HG03469 (cell line): ENCODE measurements around the gene NPNT.
"Not testable (repeated sequence)": the region's sequence is repeated elsewhere in the genome, so short reads cannot be mapped to it uniquely, and the experiment has no call there.

Source experiments
- ATAC-seq: cut with Tn5 transposase; IDR thresholded peaks from one replicate; pipeline ENCODE4 v1.9.1; 2021; ENCODE audit warnings: mild to moderate bottlenecking, moderate library complexity, moderate number of reproducible peaks; ENCODE audit not compliant: unreplicated experiment

NPNT gene, protein sequence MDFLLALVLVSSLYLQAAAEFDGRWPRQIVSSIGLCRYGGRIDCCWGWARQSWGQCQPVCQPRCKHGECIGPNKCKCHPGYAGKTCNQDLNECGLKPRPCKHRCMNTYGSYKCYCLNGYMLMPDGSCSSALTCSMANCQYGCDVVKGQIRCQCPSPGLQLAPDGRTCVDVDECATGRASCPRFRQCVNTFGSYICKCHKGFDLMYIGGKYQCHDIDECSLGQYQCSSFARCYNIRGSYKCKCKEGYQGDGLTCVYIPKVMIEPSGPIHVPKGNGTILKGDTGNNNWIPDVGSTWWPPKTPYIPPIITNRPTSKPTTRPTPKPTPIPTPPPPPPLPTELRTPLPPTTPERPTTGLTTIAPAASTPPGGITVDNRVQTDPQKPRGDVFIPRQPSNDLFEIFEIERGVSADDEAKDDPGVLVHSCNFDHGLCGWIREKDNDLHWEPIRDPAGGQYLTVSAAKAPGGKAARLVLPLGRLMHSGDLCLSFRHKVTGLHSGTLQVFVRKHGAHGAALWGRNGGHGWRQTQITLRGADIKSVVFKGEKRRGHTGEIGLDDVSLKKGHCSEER

DNA sequence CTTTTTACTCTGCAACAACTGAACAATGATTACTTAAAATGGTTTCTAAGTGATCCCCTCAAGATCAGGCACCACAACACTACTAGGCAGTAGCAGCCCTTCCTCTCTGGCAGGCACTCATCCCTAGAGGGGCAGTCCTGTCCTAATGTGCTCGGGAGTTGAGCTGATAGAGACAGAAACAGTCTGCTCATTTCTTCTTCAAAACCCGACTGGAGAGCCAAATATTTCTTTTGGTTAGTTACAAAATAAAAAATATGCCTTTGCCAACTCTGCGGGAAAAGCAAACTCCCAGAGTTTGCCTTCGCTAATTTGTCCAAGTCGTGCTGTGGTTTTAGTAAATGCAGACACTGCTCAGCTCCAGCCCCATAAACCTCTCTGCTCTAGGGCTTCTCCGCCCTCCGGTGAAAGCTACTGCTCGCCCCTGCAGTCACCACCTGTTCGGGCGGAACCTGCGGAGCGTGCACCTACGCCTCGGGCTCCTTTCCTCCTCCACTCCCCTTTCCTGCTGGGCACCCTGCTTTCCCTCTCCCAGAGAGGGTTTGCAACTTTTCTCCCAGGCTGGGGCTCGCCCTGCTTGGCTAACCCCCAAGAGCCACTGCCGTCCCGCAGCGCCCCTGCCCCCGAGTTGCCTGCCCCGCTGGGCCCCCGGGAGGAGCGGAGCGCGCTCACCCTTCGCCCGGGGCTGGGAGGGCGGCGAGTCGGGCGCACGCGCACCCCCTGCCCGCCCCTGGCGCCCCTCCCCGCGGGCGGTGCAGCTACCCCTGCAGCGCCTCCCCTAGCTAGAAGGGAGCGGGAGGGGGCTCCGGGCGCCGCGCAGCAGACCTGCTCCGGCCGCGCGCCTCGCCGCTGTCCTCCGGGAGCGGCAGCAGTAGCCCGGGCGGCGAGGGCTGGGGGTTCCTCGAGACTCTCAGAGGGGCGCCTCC lies at the start of gene NPNT:
Gene NPNT, plus strand, starts transcription at position 812 of the 923 bp plus-strand sequence. CDS start 182 bp downstream, outside the sequence.
- ATAC-seq: peak; percentile 21

DNA sequence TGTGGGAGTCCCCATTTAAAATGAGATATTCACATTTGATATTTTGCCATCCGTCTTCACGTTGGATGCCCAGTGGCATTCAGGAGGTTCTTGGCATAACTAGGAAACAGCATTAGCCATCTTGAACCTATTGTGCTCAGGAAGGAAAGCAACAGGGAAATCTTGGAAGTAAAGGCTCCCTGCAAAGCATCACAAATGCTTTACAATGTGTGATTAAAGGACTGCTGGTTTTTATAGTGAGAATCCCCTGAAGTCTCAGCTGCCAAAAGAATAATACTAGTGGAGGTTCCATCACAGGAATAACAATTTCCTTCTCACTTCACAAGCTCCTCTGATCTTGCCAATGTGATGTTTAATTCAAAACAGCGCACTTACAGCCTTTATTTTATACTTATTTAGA lies 49.7 kb upstream of the NPNT start:
- ATAC-seq: no peak

DNA sequence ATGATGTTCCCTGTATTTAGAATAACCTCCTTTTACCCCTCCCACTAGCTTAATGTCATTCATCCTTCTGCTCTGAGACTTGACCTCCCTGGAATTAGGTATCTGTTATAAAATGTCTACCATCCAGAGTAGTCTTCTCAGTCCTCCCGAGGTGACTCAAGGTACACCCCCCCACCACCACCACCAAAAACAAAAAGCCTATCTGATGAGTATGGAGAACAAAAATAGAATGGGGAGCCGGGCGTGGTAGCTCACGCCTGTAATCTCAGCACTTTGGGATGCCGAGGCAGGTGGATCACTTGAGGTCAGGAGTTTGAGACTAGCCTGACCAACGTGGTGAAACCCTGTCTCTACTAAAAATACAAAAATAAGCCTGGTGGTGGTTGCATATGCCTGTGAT lies 46.9 kb upstream of the NPNT start:
- ATAC-seq: not testable (repeated sequence)

DNA sequence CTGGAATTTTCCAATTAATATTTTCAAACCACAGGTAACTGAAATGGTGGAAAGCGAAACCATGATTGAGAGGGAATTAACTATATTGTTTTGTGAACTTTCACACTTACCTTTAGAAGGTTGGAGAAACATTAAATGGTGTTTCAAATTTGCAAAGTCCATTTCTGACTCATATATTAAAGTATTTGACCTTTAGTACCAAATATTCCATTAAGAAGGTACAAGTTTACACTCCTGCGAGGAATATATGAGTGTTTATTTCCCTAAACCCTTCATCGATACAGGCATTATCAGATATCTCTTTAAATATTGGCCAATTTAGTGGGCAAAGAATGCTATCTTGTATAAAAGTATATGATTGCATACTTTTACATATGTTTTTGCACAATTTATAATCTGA lies 44.1 kb upstream of the NPNT start:
- no peak for ATAC-seq

DNA sequence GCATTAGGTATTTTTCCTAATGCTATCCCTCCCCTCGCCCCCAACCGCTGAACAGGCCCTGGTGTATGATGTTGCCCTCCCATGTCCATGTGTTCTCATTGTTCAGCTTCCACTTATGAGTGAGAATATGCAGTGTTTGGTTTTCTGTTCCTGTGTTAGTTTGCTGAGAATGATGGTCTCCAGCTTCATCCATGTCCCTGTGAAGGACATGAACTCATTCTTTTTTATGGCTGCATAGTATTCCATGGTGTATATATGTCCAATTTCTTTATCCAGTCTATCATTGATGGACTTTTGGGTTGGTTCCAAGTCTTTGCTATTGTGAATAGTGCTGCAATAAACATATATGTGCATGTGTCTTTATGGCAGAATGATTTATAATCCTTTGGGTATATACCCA lies 43.0 kb upstream of the NPNT start:
- ATAC-seq: not testable (repeated sequence)

DNA sequence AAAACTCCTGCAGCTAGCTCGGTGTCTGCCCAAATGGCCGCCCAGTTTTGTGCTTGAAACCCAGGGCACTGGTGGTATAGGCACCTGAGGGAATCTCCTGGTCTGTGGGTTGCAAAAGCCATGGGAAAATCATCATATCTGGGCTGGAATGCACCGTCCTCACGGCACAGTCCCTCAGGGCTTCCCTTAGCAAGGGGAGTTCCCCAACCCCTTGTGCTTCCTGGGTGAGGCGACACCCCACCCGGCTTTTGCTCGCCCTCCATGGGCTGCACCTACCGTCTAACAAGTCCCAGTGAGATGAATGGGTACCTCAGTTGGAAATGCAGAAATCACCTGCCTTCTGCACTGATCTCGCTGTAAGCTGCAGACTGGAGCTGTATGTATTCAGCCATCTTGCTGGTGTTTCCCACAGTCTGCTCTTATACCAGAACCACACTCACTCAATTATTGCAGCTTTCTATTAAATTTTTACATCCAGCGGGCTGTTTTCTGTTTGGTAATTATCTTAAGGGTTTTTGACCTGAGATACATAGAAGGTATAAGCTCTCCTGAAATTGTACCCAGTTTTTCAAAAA lies 36.7 kb upstream of the NPNT start:
- ATAC-seq: no peak

DNA sequence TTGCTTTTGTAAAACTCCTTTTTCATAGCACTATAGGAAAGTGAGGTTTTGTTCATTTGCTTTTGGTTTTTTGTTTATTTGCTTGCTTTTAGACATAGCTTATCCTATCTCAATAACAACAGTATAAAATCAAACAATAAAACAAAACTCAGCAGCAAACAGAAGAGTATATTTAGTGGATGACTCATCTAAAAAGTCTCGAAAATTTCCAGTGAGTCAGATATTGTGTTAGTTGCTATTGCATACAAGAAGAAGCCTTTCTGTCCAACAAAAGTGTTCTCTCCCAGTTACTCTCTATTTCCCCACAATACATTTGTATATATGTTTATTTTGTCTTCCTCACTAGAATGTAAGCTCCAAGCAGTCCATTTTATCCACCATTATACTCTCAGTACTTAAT lies 36.0 kb upstream of the NPNT start:
- no peak for ATAC-seq

DNA sequence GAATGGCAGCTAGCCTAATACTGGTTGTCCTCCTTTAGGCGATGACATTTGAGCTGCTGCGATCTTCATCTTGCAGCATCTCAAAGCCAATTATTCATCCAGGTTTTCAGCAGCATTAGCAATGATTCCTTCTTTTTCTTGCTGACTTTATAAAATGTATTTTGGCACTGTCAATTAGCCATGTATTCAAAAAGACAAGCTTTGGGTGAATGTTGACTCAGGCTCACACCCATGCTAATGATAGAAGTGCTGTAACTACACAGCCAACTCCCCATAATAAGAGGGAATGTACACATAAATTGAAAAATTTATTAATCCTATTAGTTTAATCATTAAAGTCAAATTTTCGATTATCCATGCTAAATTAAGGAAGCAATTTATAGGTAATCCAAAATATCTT lies 24.3 kb upstream of the NPNT start:
- ATAC-seq: no peak

DNA sequence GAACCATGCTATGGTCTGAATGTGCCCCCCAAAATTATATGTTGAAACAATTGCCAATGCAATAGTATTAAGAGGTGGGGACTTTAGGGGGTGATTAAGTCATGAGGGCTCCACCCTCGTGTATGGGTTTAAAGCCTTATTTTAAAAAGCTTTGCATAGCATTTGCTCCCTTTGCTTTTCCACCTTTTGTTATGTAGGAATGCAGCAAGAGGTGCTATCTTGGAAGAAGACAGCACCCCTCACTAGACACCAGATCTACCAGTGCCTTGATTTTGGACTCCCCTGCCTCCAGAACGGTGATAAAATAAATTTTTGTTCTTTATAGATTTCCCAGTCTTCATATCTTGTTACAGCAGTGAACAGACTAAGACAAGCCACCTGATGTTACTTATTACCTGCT lies 23.3 kb upstream of the NPNT start:
- ATAC-seq: no peak

DNA sequence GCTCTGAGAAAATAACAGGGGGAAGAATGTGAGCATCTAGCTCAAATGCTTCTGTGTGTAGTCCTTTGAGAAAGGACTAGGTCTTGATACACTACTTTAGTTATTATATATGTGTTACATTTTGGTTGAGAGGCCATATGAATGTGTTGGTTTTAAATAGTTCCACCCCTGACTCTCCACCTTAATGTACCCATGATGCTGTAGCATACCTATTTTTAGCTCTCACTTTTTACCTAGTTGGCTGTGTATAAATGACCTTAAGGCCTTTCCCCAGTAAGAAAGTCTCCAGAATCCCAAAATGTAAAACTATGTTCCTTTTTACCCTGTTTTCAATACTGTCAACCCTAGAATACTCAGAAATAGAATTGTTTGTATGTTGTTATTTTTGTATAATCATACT lies 20.0 kb upstream of the NPNT start:
- ATAC-seq: no peak

DNA sequence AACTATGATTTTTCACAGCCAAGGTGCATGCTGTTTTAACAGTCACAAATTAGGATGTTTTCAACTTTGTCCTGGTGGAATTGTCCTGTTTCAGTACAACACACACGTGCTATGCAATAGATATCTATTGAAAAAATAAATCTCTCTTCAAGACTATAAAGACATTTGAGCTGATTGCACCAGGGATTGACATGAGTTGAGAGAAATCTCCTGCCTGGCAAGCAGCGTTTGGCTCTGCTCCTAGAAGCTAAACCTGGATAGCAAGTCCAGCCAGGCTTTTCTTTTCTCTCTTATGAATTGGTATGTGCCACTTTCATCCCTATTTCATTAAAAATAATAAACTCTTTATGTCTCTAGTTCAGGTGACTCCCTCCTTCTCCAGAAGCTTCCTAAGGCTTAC lies 16.6 kb upstream of the NPNT start:
- no peak for ATAC-seq

DNA sequence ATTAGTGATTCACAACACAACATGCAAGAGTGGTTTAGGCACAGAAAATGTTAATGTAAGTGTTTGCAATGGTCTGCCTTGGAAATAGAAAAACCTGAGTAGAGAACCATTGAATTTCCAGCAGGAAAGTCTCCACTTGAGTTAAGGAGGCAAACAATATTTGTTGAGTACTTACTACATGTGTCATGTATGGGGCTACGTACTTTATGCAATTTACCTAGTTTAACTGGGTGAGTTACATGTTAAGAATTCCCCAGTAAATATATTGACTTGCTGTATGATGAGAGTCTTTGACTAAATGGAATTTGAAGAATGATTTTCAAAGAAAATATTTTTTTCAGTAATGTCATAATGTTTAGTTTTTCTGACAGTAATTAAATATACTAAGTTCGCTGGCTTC lies 7.8 kb upstream of the NPNT start:
- ATAC-seq: no peak

DNA sequence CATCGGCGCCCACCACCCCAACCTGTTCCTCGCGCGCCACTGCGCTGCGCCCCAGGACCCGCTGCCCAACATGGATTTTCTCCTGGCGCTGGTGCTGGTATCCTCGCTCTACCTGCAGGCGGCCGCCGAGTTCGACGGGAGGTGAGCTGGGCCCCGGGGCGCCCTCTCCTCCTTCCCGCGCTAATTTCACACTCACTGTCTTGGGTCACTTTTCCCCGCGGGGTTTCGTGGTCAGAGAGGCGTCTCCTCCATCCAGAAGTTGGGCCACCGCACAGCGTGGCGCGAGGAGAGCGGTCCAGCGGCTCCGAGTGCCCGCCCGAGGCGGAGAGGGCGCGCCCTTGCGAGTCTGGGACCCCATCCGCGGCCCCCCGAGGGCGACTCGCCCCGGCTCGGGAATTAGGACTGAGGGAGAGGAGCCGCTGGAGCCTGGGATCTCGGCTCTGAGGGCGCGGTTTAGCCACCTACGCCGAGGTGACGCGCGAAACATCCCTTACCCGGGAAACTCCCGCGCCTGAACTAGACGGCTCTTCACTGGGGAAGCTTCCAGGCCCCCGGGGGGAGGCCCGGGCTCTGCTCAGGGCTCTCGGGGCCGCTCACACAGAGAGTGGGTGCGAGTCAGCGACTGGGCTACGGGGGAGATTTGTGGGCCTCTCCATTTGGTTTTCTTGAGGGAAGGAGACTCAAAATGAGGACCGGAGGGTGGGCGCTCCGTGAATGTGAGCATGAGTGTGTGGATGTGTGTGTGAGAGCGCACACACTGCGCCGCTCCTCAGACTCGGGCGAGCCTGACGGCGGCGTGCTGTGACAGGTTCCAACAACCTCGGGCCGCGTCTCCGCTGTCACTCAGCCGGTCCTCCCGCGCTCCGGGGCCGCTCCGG lies 551 bp downstream of the NPNT start:
- ATAC-seq: peak; percentile 40

DNA sequence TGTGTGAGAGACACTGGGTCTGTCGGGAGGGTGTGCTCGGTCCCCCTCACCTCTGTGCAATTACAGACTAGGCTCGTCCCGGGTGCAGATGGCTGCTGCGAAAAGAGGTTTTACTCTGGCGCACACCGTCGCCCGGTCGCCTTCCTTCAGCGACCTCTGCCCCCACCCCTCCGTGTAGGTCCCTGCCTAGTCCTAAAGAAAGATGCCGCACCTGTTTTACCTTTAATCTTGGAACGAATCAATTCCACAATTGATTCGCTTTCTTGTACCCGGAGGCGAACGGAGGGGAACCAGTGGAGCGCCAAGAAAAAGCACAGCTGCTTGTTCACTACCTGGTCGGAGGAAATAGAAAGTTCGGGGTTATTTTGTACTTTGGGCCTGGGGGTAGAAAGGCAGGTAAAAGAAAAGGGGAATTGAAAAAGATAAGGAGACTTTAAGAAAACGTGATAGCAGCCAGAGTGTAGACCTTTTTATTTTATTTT lies 1.2 kb downstream of the NPNT start:
- no peak for ATAC-seq

DNA sequence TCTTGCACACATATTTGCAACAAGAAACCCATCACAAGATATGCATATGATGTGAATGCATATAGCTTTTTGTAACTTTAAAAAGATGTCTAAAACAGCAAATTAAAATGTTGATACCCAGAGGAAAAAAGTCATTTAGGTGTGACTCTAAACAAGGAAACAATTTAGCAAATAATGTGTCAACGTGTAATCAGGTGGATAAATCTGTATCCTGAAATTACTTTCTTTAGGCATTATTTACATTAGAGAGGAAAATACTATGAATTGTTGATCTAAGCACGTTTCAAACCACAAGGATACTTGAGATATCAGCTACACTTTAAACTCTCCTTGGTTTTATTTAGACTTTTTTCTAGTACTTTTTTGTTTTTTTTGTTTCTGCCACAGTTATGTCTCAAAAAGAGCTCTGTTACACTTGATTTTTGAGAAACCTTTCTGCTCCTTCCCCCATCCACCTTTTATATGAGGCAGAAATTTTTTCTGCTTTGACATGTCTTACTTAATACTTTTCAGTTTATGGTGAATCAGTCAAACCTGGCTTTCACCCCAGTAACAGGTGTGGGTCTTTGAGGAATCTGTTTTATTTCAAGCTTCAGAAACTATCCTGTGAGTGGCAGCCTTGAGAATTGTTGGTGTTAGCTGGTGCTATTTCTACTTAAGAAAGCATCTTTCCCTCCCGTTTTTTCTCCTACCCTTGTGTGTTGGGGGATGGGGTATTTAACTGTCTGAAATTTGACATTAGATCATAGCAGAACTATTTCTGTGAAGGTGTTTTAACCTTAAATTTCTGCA lies 1.9 kb downstream of the NPNT start:
- no peak for ATAC-seq

DNA sequence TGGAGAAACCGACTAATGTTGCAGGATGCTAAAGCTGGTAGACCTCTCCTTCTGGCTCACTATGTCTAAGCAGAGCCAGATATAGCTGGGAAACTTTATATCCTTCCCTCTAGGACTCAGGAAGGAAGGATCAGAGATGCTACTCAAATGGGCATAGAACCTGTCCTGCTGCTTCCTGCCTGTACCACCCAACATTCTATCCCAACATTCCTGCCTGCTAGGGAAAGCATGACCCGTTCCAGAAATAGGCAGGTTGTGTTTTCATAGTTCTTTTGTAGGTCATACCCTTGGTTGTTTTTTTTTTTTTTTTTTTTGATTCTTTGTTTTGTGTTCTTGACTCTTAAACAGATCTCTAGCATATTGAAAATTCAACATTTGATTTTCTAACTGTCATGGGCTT lies 5.3 kb downstream of the NPNT start:
- ATAC-seq: no peak

DNA sequence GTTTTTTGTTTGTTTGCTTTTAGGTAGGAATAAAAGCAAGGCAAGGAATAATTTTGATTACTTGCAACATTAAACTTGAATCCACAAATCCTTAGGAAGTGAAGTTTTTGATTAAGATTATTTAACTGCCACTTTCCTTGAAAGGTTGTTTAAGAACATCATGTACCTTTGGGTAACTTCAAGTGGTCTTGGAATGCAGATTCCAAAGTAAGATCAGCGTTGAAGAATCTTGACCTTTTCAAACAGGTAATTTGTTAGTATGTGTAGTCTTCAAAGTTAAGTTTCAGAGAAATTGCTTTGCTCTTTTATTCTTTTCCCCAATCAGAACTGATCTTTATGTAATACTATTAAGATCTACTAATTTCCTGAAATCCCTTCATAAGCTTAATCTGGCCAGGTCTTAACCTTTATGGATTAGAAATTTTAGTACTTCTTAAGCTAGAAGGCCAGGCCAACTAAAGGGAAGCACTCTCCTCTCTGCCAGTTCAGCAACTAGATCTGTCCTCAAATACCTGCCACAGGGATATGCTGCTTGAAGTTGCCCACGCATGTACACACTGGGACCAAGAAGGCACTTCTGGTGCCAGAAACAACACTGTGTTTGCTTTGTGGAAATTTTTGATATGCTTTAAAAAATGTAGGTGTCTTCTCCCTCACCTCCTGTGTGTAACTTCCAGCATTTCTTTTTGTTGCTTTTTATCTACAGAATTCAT lies 7.4 kb downstream of the NPNT start:
- ATAC-seq: no peak

DNA sequence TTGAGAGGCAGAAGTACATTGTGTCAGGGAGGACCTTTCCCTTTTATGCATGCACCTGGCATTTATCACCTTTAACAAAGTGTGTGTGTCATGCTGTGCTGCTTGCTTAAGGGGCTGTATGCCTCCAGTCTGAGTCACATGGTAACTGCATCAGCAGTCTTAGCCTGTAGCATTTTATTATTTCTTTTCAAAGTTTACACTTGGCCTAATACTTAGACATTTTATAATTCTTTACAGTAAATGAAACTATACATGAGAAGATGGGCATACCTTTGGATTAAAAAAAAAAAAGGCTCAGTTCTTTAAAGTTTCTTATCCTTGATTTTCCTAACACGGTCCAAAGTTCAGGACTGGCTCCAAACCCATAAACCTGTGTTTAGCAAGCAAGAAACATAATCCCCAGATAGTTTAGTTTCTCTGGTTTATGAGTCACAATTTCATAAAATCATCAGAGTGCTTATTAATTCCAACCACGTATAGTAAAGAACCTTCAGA lies 14.6 kb downstream of the NPNT start:
- ATAC-seq: no peak

DNA sequence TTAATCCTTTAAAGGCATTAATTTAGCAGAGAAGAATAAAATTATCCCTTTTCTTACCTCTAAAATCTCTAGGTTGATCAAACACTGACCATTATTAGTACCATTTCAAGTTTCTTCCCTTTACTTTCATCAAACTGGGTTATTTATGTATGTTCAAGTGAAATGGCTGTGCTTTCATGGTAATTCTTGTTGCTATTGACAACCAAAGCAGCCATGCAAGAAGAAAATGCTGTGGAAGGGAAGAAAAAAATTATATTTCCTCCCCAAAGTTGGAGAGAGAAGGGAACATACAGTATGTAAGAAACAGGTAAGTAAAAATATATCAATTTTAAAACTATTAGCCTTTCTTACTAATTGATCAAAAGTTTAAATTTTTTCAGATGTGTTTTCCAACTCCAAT lies 16.2 kb downstream of the NPNT start:
- no peak for ATAC-seq
